GM12892 (cell line): ENCODE data around the gene SCN10A.

Experiments
- POLR2A ChIP-seq: IDR thresholded peaks from 2 replicates; pipeline ENCODE4 v1.6.1; 2011; ENCODE audit warnings: low read depth, low read length, control low read depth
- POLR2AphosphoS5 ChIP-seq: IDR thresholded peaks from 2 replicates; pipeline ENCODE4 v1.6.1; 2011; ENCODE audit warnings: low read depth, low read length, control low read depth

GRCh38 chr3:38726751-38727150 lies 89.3 kb downstream of the SCN10A start:
- TF ChIP-seq POLR2A (no peak), POLR2AphosphoS5 (no peak)
